Smooth muscle cell (in vitro differentiated cells): ENCODE results near the gene ARHGAP6. TPM values are rescaled to one million over a fixed set of nuclear protein-coding genes. Genes with fewer than 3 reads are reported as not detected.

ENCODE experiments used
- DNase-seq: peaks from one replicate; lab custom pipeline; 2025; ENCODE audit not compliant: unreplicated experiment; lab: John Stamatoyannopoulos, UW
- H2AFZ ChIP-seq: fragments of 200-600 bp; sonication (generic); 2 replicates; pipeline ENCODE4 v1.6.0; 2016; ENCODE audit warnings: antibody characterized with exemption, low read depth, mild to moderate bottlenecking
- H3F3A ChIP-seq: fragments of 200-600 bp; sonication (generic); 2 replicates; pipeline ENCODE4 v1.6.0; 2017; ENCODE audit warnings: antibody characterized with exemption, low read depth
- H3K27ac ChIP-seq: fragments of 200-600 bp; sonication (generic); 2 replicates; pipeline ENCODE4 v1.5.1; 2016; ENCODE audit warnings: low read depth, mild to moderate bottlenecking
- H3K27me3 ChIP-seq: fragments of 200-600 bp; sonication (generic); 2 replicates; pipeline ENCODE4 v1.6.1; 2016; ENCODE audit warnings: low read depth, mild to moderate bottlenecking
- H3K36me3 ChIP-seq: fragments of 200-600 bp; sonication (generic); 2 replicates; pipeline ENCODE4 v1.5.1; 2016; ENCODE audit warnings: low read depth
- H3K4me1 ChIP-seq: fragments of 200-600 bp; sonication (generic); 2 replicates; pipeline ENCODE4 v1.5.1; 2016; ENCODE audit warnings: low read depth
- H3K4me2 ChIP-seq: fragments of 200-600 bp; sonication (generic); 2 replicates; pipeline ENCODE4 v1.6.0; 2016; ENCODE audit warnings: mild to moderate bottlenecking
- H3K4me3 ChIP-seq: fragments of 200-600 bp; sonication (generic); 2 replicates; pipeline ENCODE4 v1.5.1; 2016; ENCODE audit warnings: mild to moderate bottlenecking
- H3K79me2 ChIP-seq: fragments of 200-600 bp; sonication (generic); 2 replicates; pipeline ENCODE4 v1.6.0; 2016; ENCODE audit warnings: low read depth, mild to moderate bottlenecking
- H3K9ac ChIP-seq: fragments of 200-600 bp; sonication (generic); 2 replicates; pipeline ENCODE4 v1.6.0; 2016; ENCODE audit warnings: low read depth
- H3K9me3 ChIP-seq: fragments of 200-600 bp; sonication (generic); replicated peaks from 2 replicates; pipeline ENCODE4 v1.5.1; 2016; ENCODE audit warnings: low read depth
- H4K20me1 ChIP-seq: fragments of 200-600 bp; sonication (generic); 2 replicates; pipeline ENCODE4 v1.6.0; 2016; ENCODE audit warnings: low read depth
- WGBS: methylation state at CpG from one replicate; pipeline ENCODE4 v1.1.7; 2016; ENCODE audit warnings: low lambda C conversion rate; 5-methylcytosine and 5-hydroxymethylcytosine counted together
- polyA plus RNA-seq: library from polyadenylated mRNA; unstranded; fragments of >200 nt; fragmentation: Nextera tagmentation; extraction: Ambion mirVana; gene quantifications from 2 replicates; pipeline ENCODE4 v1.2.1, GENCODE V29; 2016
- total RNA-seq: library from RNA; depleted of rRNA; stranded (reverse); fragments of >200 nt; gene quantifications from 2 replicates; pipeline ENCODE4 v1.2.3, GENCODE V29; 2014
- TF ChIP-seq, protein P1 (sequence below): fragments of 200-600 bp; sonication (generic); IDR thresholded peaks from 2 replicates; pipeline ENCODE4 v1.5.1; 2017; ENCODE audit warnings: borderline replicate concordance, mild to moderate bottlenecking, antibody characterized with exemption; ENCODE audit not compliant: insufficient read depth, poor library complexity, severe bottlenecking

The ARHGAP6 gene
- total and polyA plus RNA-seq, 2 experiments from 2014 or later, result 0.55 to 0.90 TPM

DNA sequence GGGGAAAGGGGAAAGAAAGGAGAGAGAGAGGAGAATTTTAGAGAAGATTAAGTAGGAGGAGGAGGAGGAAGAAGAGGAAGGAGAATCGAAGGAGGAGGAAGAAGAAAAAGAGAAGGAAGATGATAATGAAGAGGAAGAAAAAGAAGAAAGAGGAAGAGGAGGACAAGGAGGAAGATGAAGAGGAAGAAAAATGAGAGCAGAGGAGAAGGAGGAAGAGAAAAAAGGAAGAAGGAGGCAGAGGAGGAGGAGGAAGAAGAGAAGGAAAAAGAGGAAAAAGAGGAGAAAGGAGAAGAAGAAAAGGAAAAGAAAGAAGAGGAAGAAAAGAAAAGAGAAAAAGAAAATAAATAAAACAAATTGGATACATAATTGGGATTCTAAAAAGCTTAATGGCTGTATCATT lies 181.4 kb downstream of the ARHGAP6 start:
- WGBS, result 59% methylated on average over 1 of the region's 1 CpG

GRCh38 chrX:11481035-11481434 lies 184.7 kb downstream of the ARHGAP6 start:
- Histone ChIP-seq H3K9me3 (no peaks in the 10 kb centered on the region), H3K4me3 (no peak overlapping the region), H4K20me1 (no peaks in the 10 kb centered on the region), H3K9ac (no peak overlapping the region), H3K27me3 (no peaks in the 10 kb centered on the region), H3F3A (no peaks in the 10 kb centered on the region), H3K79me2 (no peaks in the 10 kb centered on the region), H3K4me2 (no peak overlapping the region), H3K27ac (no peak overlapping the region), H3K36me3 (no peaks in the 10 kb centered on the region), H3K4me1 (no peaks in the 10 kb centered on the region), H2AFZ (no peak overlapping the region)
- TF ChIP-seq, protein P1, sequence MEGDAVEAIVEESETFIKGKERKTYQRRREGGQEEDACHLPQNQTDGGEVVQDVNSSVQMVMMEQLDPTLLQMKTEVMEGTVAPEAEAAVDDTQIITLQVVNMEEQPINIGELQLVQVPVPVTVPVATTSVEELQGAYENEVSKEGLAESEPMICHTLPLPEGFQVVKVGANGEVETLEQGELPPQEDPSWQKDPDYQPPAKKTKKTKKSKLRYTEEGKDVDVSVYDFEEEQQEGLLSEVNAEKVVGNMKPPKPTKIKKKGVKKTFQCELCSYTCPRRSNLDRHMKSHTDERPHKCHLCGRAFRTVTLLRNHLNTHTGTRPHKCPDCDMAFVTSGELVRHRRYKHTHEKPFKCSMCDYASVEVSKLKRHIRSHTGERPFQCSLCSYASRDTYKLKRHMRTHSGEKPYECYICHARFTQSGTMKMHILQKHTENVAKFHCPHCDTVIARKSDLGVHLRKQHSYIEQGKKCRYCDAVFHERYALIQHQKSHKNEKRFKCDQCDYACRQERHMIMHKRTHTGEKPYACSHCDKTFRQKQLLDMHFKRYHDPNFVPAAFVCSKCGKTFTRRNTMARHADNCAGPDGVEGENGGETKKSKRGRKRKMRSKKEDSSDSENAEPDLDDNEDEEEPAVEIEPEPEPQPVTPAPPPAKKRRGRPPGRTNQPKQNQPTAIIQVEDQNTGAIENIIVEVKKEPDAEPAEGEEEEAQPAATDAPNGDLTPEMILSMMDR, result no peak
- no peak for DNase-seq
- 59% methylated on average over 3 of the region's 3 CpGs for WGBS

More for the DNA sequence above, 181.4 kb downstream of the ARHGAP6 start:
- no peak overlapping the region for H3K27ac ChIP-seq
- H3K4me3 ChIP-seq, result no peak overlapping the region
- H3K4me2 ChIP-seq, result no peak overlapping the region
- H3F3A ChIP-seq, result no peaks in the 10 kb centered on the region
- no peak overlapping the region for H2AFZ ChIP-seq
- H4K20me1 ChIP-seq, result no peaks in the 10 kb centered on the region
- no peak overlapping the region for H3K9ac ChIP-seq
- TF ChIP-seq, protein P1, result no peak
- DNase-seq, result no peak
- no peaks in the 10 kb centered on the region for H3K36me3 ChIP-seq
- no peaks in the 10 kb centered on the region for H3K27me3 ChIP-seq
- H3K79me2 ChIP-seq, result no peaks in the 10 kb centered on the region
- no peaks in the 10 kb centered on the region for H3K4me1 ChIP-seq
- H3K9me3 ChIP-seq, result no peaks in the 10 kb centered on the region

DNA sequence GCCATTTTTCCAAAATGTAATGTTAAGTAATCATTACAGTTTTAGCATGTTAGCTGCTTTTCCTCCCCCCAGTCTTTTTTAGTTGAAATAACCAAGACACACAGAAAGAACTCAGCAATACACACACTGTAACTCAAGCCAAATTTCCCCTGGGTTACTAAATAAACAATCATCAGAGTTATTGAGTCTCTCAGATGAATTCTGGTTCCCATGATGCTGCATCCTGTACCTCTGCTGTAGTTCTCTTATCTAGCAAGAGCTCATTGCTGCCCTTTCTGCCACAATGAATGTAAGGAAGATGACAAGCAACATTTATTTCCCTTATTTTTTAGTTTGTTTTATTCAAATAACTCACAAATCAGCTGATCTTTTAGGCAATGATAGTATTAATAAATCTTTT lies 185.1 kb downstream of the ARHGAP6 start:
- Histone ChIP-seq H4K20me1 (no peaks in the 10 kb centered on the region), H3K4me2 (no peak overlapping the region), H3F3A (no peaks in the 10 kb centered on the region), H3K9ac (no peak overlapping the region), H3K36me3 (no peaks in the 10 kb centered on the region), H3K9me3 (no peaks in the 10 kb centered on the region), H3K4me3 (no peak overlapping the region), H3K27me3 (no peaks in the 10 kb centered on the region), H3K27ac (no peak overlapping the region), H3K79me2 (no peaks in the 10 kb centered on the region), H3K4me1 (no peaks in the 10 kb centered on the region), H2AFZ (no peak overlapping the region)
- TF ChIP-seq, protein P1, result no peak
- no peak for DNase-seq

- WGBS, result 56% methylated on average over 3 of the region's 3 CpGs
- no peak overlapping the region for H2AFZ ChIP-seq
- no peak overlapping the region for H3K9ac ChIP-seq
- DNase-seq, result no peak
- H3K4me2 ChIP-seq, result no peak overlapping the region
- H3K9me3 ChIP-seq, result no peaks in the 10 kb centered on the region
- TF ChIP-seq, protein P1, result no peak
- H3K79me2 ChIP-seq, result no peaks in the 10 kb centered on the region
- H3K36me3 ChIP-seq, result no peaks in the 10 kb centered on the region
- H3K4me1 ChIP-seq, result no peaks in the 10 kb centered on the region
- no peaks in the 10 kb centered on the region for H3F3A ChIP-seq
- no peak overlapping the region for H3K4me3 ChIP-seq
- H4K20me1 ChIP-seq, result no peaks in the 10 kb centered on the region
- no peaks in the 10 kb centered on the region for H3K27me3 ChIP-seq
- H3K27ac ChIP-seq, result no peak overlapping the region
Measured at GRCh38 chrX:11478911-11479310, 186.8 kb downstream of the ARHGAP6 start.
